HepG2 (cell line): ENCODE data around the gene LCE2A. TPM values are rescaled to one million over a fixed set of nuclear protein-coding genes. Genes with fewer than 3 reads are reported as not detected.

Experiments
- ATAC-seq: fragments of 200-7000 bp; cut with Tn5 transposase; 3 replicates; pipeline ENCODE4 v1.9.1; 2020; ENCODE audit warnings: mild to moderate bottlenecking, moderate library complexity
- BruUV-seq: library from RNA; stranded (reverse); fragments of 400-500 nt; replicated peaks from 2 replicates; lab custom pipeline; 2021; lab: Mats Ljungman, UMichigan
- CTCF ChIA-PET: fragments of 300-600 bp; formaldehyde crosslinking; extraction: SDS; loops from one replicate; lab custom pipeline; 2021; ENCODE audit warnings: low total read pairs, inconsistent platforms, low intra/inter-chr PET ratio; lab: Yijun Ruan, JAX
- POLR2A ChIA-PET: fragments of 350-600 bp; sonication (Branson Sonifier 250); formaldehyde crosslinking; loops from one replicate; lab custom pipeline; 2020; ENCODE audit warnings: antibody characterized with exemption, inconsistent platforms; lab: Yijun Ruan, JAX
- DNase-seq: peaks from one replicate; pipeline ENCODE4 v3.0.0-alpha.2; 2015; ENCODE audit warnings: low spot score
- FAIRE-seq: peaks from 3 replicates; lab custom pipeline; 2011; peaks lifted over from hg19 to GRCh38; lab: Jason Lieb, UNC
- H2AFZ ChIP-seq: one replicate; pipeline ENCODE4 v1.6.1; 2011; ENCODE audit warnings: low read length, inconsistent platforms
- H3K27ac ChIP-seq: fragments of 300-600 bp; 3 replicates; pipeline ENCODE4 v1.8.0; 2011; ENCODE audit warnings: mixed run types, mild to moderate bottlenecking, mixed read lengths, low read length, inconsistent platforms; ENCODE audit not compliant: insufficient read depth; ENCODE audit errors: extremely low read length
- H3K27me3 ChIP-seq, 2 experiments: fragments of 200-600 bp in 1 of 2; 2 replicates in 1 of 2; 3 replicates in 1 of 2; pipeline versions ENCODE4 v1.6.0 to v1.8.0; 2011; ENCODE audit warnings: low read length in 2 of 2, mild to moderate bottlenecking in 2 of 2, moderate library complexity in 2 of 2, inconsistent platforms in 1 of 2; ENCODE audit not compliant: insufficient read depth in 2 of 2, control insufficient read depth in 1 of 2
- H3K36me3 ChIP-seq, 2 experiments: fragments of 200-600 bp in 1 of 2; replicated peaks in 1 of 2; 2 replicates in 1 of 2; 3 replicates in 1 of 2; pipeline versions ENCODE4 v1.5.1 to v1.8.0; 2011; ENCODE audit warnings: low read length in 2 of 2, inconsistent platforms in 1 of 2; ENCODE audit not compliant: insufficient read depth in 2 of 2, control insufficient read depth in 1 of 2
- H3K4me1 ChIP-seq: 2 replicates; pipeline ENCODE4 v1.5.1; 2012; ENCODE audit warnings: low read length, inconsistent platforms; ENCODE audit not compliant: insufficient read depth
- H3K4me2 ChIP-seq: 2 replicates; pipeline ENCODE4 v1.6.0; 2011; ENCODE audit warnings: low read depth, low read length, inconsistent platforms
- H3K4me3 ChIP-seq, 3 experiments: fragments of 200-600 bp in 1 of 3; sonication (generic), shearing (Covaris generic) in 1 of 3; replicated peaks in 1 of 3; 2 replicates each; pipeline ENCODE4 v1.5.1; 2011 to 2016; ENCODE audit warnings: low read length in 3 of 3, inconsistent platforms in 2 of 3, low read depth in 2 of 3, mild to moderate bottlenecking in 2 of 3, control low read depth in 1 of 3, mixed read lengths in 1 of 3; ENCODE audit not compliant: insufficient read depth in 1 of 3
- H3K79me2 ChIP-seq: one replicate; pipeline ENCODE4 v1.6.1; 2011; ENCODE audit warnings: low read length, inconsistent platforms; ENCODE audit not compliant: insufficient read depth
- H3K9ac ChIP-seq: 2 replicates; pipeline ENCODE4 v1.6.0; 2011; ENCODE audit warnings: mild to moderate bottlenecking, low read depth, low read length, inconsistent platforms; ENCODE audit not compliant: insufficient read depth
- H3K9me3 ChIP-seq: 2 replicates; pipeline ENCODE4 v1.5.1; 2012; ENCODE audit warnings: mild to moderate bottlenecking, low read length
- H4K20me1 ChIP-seq: 2 replicates; pipeline ENCODE4 v1.6.0; 2011; ENCODE audit warnings: inconsistent platforms, mild to moderate bottlenecking, low read length, moderate library complexity; ENCODE audit not compliant: insufficient read depth
- RBM39 ChIP-seq: fragments of 200-400 bp; formaldehyde crosslinking; IDR thresholded peaks from one replicate; pipeline ENCODE4 v1.6.1; 2018; ENCODE audit warnings: antibody characterized with exemption, mild to moderate bottlenecking, low read depth, low read length; ENCODE audit not compliant: poor library complexity, severe bottlenecking
- WGBS: methylation state at CpG from one replicate; pipeline ENCODE4 v1.1.6; 2017; ENCODE audit warnings: low lambda C conversion rate; 5-methylcytosine and 5-hydroxymethylcytosine counted together
- in situ Hi-C: cut with HindIII; loops from 2 replicates; pipeline ENCODE4 v1.10.0; 2017; ENCODE audit warnings: low pct_unique_long_range_greater_than_20kb; ENCODE audit not compliant: extremely low pct_ligation_motif_present
- intact Hi-C: fragments of 100-400 bp; cut with micrococcal nuclease; formaldehyde crosslinking; loops from one replicate; pipeline ENCODE4 v1.10.0; 2022; ENCODE audit not compliant: unreplicated experiment
- polyA plus RNA-seq, 8 experiments: library from polyadenylated mRNA; depleted of rRNA in 3 of 8; stranded (reverse) in 7 of 8; unstranded in 1 of 8; fragments of >200 nt; fragmentation: Illumina TruSeq in 4 of 8; extraction: Trizol in 4 of 8; gene quantifications; 2 replicates each; pipeline versions ENCODE4 v1.2.1 to v1.2.3, GENCODE V29; 2011 to 2016; ENCODE audit warnings: low read depth in 4 of 8, missing spikeins in 1 of 8, mixed read lengths in 1 of 8; ENCODE audit not compliant: insufficient read depth in 1 of 8
- total RNA-seq, 5 experiments: library from RNA; depleted of rRNA; stranded (reverse); fragments of >200 nt; fragmentation: Illumina TruSeq; extraction: Trizol; gene quantifications; 2 replicates each; pipeline ENCODE4 v1.2.3, GENCODE V29; 2016; ENCODE audit warnings: low read depth in 1 of 5
- TF ChIP-seq, protein P1 (sequence below): sonication (generic); formaldehyde crosslinking; IDR thresholded peaks from 2 replicates; pipeline ENCODE4 v1.4.0; 2020; ENCODE audit warnings: mild to moderate bottlenecking, missing genetic modification reagents

LCE2A gene
- total and polyA plus RNA-seq, 2 of the 13 experiments (the other 11 are each of a cell fraction or from before 2014, with no cell fraction given), result not detected

DNA sequence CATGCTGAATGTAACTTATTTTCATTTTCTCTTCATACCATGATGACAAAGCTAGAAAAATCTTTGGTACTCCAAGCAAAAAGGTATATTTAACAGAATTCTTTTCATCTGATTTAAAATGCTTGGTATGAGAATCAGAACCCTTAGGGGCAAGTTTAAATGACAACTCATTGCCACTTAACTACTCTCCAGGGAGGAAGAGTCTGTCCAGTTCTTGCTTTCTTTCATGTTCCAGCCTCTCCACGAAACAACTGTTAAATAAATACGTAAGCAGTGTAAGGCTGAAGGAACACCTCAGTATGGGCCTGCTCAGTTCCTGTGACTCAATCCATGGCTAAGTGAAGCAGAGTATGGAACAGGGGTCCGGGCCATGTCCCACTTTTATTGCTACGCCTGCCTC, 1.6 kb downstream of the LCE2A start (continued):
- TF ChIP-seq, protein P1, sequence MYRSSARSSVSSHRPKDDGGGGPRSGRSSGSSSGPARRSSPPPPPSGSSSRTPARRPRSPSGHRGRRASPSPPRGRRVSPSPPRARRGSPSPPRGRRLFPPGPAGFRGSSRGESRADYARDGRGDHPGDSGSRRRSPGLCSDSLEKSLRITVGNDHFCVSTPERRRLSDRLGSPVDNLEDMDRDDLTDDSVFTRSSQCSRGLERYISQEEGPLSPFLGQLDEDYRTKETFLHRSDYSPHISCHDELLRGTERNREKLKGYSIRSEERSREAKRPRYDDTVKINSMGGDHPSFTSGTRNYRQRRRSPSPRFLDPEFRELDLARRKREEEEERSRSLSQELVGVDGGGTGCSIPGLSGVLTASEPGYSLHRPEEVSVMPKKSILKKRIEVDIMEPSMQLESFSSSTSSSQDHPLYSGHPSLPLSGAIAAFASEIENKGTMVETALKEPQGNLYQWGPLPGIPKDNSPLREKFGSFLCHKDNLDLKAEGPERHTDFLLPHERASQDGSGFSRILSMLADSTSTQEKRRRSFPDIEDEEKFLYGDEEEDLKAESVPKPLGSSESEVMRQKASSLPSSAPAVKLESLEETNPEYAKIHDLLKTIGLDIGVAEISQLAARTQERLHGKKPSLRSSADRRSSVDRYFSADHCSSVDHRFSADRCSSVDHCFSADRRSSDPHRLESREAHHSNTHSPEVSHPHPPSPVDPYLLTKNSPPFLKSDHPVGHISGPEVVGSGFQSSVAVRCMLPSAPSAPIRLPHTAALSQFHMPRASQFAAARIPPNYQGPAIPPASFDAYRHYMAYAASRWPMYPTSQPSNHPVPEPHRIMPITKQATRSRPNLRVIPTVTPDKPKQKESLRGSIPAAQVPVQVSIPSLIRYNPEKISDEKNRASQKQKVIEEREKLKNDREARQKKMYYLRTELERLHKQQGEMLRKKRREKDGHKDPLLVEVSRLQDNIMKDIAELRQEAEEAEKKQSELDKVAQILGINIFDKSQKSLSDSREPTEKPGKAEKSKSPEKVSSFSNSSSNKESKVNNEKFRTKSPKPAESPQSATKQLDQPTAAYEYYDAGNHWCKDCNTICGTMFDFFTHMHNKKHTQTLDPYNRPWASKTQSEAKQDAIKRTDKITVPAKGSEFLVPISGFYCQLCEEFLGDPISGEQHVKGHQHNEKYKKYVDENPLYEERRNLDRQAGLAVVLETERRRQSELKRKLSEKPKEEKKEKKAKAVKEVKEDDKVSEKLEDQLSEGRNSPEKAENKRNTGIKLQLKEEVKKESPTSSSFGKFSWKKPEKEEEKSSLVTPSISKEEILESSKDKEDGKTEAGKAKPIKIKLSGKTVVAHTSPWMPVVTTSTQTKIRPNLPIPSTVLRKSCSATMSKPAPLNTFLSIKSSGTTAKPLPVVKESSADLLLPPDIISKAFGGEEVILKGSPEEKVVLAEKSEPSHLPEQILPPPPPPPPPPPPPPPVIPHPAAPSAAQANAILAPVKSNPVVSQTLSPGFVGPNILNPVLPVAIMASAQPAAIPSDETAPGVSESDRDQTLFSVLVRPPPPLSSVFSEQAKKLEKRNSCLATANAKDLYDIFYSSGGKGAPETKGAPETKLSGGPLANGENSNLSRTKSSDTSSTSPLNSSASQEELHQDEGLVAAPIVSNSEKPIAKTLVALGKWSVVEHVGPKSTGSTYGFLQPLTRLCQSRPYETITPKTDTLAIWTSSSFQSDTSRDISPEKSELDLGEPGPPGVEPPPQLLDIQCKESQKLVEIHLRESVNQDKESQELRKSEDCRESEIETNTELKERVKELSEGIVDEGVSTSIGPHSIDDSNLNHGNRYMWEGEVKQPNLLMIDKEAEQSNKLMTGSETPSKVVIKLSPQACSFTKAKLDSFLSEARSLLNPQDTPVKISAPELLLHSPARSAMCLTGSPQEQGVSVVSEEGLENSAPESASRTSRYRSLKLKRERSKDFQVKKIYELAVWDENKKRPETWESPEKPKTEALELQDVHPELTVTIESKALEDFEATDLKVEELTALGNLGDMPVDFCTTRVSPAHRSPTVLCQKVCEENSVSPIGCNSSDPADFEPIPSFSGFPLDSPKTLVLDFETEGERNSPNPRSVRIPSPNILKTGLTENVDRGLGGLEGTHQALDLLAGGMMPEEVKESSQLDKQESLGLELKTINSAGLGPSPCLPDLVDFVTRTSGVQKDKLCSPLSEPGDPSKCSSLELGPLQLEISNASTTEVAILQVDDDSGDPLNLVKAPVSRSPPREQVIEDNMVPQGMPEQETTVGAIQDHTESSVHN (CRISPR knock-in tag), result no peak

DNA sequence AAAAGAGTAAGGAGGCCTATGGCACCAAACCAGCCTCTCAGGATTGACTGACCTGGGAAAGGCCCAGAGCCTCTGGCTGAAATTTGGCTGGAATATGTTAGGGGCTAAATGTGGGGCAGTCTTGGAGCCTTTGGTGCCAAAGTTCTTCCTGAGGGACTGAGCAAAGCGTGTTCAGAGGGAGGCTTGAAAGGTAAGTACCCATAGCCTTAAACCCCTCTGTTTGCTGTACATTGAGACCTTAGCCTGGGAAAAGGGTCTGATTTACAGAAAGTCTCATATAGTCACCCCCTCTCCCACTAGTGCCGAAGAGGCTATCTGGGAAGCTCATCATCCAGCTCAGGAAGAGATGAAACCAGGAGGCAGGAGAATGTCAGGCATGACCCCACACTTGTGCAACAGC, 9.7 kb downstream of the LCE2A start, which contains the start of gene LCE4A:
LCE4A (plus strand) TSS at position 301 of the 400 bp plus-strand sequence. CDS start 916 bp downstream, outside the sequence.
- BruUV-seq, result no TSS peak
- intact Hi-C loops, result no loop called here
- no peak for TF ChIP-seq RBM39

More for the DNA sequence above, 9.7 kb downstream of the LCE2A start, which contains the start of gene LCE4A:
- POLR2A ChIA-PET, result no interaction called here
- Histone ChIP-seq H3K9me3 (no peaks in the 10 kb centered on the region), H3K27ac (no peak within 1 kb of the TSS), H3K4me3 (no peak within 1 kb of the TSS), H3K36me3 (no peaks in the 10 kb centered on the region), H3K9ac (no peak within 1 kb of the TSS), H3K4me2 (no peak within 1 kb of the TSS), H3K27me3 (no peaks in the 10 kb centered on the region), H2AFZ (no peak within 1 kb of the TSS), H3K79me2 (no peaks in the 10 kb centered on the region), H3K4me1 (no peaks in the 10 kb centered on the region), H4K20me1 (no peaks in the 10 kb centered on the region)
- CTCF ChIA-PET, result no interaction called here
- 14% methylated on average over 1 of the region's 2 CpGs for WGBS
- FAIRE-seq (no peak), ATAC-seq (no peak), DNase-seq (no peak)
- in situ Hi-C loops, result no loop called here
